Left forelimb (tissue), 1 donor: ENCODE measurements around the gene FXR1.
A peak's percentile ranks its signal among the peaks of the same experiment; 100 is the strongest.
"Not testable (repeated sequence)": the region's sequence is repeated elsewhere in the genome, so short reads cannot be mapped to it uniquely, and the experiment has no call there.

Experiments used
- DNase-seq: peaks from one replicate; pipeline ENCODE4 v3.0.0-alpha.2; 2018; ENCODE audit warnings: low spot score

Gene FXR1

DNA sequence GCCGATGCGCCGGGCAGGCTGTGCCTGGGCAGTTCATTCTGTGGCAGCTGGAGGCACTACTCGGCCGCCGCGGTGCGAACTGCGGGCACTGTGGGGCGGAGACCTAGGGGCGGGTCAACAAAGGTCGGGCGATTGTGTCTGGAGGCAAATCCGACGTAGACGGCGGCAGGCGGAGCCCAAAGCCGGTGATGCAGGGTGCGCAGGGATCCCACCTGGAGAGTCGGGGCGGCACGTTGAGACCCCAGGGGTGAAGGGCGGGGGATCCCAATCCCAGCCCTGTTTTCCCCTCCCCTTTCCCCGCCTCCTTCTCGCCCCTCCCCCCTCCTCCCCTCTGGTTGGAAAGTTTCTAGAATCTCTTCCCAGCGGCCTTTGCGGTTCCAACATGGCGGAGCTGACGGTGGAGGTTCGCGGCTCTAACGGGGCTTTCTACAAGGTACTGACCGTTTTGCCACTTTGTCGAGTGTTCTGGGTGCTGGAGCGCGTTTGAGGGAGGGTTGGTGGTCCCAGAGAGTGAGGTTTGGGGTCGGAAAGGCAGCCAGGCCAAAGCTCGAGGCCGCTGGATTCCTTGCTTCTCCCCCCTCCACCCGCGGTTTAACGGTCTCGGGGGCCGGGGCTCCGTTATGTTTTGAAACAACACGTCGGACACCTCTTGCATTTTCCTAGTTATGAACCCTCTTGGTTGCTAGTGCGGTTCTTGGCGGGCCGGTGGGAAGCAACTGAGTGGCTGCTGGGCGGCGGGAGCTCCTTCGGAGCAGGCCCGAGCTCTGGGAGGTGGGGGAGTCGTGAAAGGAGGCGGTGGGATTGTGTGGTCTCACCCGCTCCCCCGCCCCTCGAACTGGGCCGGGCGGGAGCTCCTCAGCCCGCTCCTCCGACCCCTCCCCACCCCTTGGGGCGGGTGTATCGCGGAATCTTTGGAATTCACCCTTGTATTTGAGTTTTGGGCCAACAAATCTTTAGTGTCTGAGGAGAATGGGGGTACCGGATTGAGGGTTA, at the start of gene FXR1:
FXR1 (plus strand) TSS at position 367 of the 993 bp plus-strand sequence; CDS start at position 383, 16 bp downstream.
- DNase-seq, result peak; percentile 93

DNA sequence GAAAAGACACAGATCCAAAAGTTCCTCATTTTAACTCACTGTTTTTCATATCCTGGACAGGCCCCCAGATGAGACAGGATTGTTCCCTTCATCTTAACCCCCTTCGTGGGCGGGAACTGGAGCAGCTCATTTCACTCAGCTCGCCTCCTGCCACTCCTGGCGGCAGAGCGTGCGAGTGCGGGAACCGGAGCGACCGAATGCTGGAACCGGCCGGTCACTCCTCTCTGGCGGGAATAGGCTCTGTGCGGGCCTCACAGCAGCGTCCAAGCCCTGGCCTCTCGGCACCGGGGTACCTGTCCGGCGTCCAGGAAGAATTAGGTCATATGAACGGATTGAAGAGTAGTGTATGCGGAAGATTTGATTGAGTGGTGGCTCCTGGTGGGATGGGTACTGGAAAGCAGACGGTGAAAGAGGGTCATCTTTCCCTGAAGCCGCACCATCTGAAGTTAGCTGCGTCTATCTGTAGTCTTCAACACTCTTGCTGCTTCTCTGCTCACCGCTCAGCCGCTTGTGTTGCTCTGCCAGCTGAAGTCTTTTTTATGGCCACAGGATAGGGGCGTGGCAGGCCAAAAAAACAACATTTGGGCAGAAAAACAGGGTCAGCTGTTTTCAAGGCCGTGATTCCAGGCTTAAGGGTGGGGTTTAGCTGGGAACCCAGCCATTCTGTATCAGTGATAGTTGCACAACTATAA, 42.3 kb upstream of the FXR1 start:
- no peak for DNase-seq

DNA sequence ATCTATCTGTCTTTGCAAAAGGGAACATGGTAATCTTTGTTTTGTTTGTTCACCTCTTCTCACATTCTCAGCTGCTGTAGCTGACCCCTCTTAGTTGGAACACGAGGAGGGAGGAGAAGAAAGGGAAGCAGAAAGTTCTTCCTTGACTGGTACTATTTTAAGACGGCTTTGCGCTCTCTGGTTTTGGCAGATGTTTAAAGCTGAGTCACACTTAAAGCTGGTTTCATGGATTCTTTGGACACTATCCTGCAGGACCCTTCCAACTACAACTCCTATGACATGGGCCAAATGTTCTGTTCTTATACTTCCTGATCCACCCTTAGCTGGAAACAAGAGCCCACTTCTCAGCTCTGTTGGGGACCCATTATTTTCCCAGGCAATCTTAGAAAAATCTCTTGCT, 40.6 kb upstream of the FXR1 start:
- no peak for DNase-seq

DNA sequence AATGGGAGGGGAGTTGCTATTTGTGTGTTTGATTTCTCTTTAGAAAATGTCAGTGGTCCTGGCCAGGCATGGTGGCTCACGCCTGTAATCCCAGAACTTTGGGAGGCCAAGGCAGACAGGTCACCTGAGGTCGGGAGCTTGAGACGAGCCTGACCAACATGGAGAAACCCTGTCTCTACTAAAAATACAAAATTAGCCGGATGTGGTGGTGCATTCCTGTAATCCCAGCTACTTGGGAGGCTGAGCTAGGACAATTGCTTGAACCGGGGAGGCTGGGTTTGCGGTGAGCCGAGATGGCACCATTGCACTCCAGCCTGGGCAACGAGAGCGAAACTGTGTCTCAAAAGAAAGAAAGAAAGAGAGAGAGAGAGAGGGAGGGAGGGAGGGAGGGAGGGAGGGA, 40.0 kb upstream of the FXR1 start:
- not testable (repeated sequence) for DNase-seq

DNA sequence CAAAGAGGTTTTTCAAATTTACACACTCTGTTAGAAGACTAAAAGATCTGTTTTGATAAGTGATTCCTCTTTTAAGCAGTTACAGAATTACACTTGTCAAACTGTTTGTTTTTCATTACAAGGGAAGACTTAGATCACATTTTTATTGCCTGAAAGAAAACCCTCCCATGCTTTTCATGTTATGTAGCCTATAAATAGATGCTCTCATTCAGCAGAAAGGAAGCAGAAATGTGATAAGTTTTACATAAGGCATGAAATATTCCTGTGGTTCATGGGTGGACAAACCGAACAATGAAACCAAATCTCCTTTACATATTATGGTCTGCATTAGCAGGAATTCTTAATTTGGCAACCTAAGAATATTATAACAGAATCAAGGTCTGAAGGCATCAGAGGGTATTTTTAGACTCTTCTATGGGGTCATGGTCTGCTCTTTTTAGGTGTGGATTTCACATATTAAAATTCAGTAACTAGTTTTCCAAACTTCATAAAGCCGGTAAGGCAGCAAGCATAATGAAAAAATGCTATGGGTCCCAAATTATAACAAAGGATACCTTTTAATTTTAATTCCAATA, 37.3 kb upstream of the FXR1 start:
- DNase-seq, result no peak

DNA sequence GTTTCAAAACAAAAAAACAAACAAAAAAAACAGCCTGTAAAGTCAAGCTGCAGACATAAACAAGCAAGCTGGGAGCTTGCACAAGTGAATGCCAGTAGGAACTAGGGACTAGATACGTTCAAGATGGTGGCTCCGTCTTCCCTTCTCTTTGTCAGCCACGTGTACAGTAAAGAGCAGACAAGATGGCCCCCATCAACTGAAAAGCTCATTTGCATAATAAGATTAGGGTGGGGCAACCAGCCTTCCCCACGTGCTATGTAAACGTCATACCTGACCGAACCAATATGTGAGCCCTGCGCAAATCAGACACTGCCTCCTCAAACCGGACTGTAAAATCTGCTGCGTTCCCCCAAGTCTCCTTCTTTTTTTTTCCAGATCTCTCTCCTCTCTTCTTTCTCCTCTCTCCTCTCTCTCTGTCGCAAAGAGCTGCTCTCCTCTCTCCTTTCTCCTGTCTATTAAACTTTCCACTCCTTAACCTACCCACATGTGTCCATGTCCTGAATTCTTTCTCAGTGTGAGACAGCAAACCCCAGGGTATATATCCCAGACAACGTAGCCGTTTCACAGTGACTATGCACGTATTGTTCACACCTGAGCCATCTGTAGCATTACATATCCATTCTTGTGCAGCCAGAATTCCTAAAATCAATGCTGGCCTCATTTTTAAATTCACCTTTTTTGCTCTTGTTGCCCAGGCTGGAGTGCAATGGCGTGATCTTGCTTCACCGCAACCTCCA, 31.2 kb upstream of the FXR1 start:
- no peak for DNase-seq

DNA sequence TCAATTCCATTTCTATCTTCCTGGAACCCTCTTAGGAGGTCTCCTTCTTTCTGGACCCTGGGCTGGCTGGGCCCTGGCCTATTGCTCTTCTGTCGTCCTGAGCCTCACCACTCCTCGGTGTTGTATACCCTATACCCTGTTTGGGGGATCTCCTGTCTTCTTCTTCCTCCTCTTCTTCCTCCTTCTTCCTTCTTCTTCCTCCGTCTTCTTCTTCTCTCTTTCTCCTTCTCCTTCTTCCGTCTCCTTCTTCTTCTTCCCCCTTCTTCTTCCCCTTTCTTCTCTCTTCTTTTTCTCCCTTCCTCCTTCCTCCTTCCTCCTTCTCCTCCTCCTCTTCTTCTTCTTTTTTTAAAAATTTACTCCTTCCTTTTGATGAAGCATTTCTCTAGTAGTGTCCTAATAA, 30.4 kb upstream of the FXR1 start:
- DNase-seq, result no peak

DNA sequence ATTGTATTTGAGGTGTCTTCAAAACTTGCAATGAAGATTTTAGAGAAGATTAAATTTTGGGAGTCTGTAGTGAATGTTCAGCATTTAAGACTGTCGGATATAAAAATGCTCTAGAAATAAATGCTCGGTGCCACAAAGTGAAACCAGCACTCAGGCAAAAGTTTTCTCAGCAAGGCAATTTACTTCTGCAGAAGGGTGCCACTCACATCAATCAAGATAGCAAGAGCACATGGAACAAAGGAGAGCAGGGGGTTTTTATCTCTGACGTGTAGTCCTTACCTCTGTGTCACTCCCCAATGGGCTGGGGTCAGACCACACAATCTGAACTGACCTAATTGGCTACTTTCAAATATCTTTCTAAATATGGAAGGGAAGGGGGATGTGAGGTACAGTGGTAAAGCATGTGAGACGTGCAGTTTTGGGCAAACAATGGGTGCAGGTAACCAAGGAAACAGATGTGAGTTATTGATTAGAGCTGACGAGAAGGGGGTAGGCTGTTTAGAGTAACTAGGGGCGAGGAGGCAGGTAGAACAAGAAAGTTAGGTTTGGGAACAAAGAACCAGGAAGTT, 23.4 kb upstream of the FXR1 start:
- DNase-seq, result no peak

DNA sequence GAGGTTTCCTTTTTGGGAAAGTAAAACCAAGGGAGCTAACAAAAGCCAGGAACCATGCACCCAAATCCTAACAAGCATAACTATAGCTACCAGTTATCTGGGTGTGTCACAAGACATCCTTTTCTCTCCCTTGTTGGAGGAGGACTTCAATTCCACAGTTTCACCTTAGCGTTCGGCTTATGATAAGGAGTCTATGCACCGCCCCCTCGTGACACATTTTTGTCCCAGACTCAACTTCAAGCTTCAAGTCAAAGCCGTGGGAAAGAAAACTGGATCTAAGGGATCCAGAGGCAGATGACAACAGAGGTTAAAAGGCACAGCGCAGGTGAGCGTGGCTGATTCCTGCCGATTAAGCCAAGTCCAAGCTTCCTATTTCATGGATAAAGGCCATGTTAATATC, 13.9 kb upstream of the FXR1 start:
- DNase-seq, result no peak

DNA sequence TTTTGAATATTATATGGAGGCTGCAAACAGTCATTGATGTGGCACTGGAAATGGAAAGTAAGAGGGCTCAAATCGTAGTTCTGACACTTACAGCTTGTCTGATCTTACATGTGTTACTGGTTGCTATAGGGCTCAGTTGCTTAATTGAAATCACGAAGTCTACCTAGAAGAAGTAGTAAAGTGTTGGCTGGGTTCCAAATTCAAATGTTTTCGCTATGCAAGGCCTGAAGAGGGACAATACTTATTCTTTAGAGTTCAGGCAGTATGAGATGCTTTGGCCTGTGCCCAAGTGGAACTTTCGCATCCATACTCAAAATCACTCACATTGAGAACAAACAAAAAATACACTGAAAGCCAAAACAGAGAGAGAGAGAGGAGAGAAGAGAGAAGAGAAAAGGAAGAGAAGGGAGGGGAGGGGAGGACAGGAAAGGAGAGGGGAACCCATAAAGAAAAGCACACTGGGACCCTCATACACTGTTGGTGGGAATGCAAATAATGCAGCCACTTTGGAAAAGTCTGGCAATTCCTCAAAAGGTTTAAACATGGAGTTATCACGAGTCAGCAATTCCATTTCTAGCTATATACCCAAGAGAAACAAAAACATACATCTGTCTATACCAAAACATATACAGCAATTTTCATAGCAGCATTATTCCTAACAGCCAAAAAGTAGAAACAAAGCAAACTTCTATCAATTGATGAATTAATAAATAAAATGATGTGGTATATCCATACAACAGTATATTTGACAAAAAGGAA, 2.9 kb upstream of the FXR1 start:
- DNase-seq, result no peak

DNA sequence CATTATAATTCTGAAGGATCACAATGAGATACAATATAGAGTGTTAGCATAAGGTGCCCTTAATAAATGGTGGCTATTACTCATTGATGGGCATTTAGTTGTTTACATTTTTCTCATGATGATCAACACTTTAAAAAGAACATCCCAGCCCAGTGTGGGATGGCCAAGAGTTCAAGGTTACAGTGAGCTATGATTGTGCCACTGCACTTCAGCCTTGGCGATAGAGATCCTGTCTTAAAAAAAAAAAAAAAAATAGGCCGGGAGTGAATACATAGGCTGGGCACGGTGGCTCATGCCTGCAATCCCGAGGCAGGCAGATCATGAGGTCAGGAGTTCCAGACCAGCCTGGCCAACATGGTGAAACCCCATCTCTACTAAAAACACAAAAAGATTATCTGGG, 1.6 kb upstream of the FXR1 start:
- DNase-seq, result no peak

DNA sequence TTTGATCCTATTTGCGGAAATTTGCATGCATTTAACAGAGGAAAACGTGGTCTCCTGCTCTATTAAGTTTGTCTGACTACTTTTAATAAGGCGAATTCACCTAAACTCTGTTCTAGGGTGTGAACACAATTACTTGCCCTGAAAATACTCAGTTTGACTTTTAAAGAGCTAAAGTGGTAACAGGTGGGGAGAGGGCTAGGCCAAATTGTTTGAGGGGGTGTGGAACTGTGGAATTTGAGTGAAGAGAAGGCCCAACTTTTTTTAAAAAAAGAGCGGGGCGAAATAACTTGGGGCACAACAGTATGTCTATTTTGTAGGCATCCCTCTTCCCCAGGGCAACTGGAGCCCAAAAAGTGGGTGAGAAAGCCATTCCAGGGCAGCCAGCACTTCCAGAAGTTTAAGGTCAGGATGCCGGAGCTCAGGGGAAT, 580 bp upstream of the FXR1 start:
- no peak for DNase-seq

DNA sequence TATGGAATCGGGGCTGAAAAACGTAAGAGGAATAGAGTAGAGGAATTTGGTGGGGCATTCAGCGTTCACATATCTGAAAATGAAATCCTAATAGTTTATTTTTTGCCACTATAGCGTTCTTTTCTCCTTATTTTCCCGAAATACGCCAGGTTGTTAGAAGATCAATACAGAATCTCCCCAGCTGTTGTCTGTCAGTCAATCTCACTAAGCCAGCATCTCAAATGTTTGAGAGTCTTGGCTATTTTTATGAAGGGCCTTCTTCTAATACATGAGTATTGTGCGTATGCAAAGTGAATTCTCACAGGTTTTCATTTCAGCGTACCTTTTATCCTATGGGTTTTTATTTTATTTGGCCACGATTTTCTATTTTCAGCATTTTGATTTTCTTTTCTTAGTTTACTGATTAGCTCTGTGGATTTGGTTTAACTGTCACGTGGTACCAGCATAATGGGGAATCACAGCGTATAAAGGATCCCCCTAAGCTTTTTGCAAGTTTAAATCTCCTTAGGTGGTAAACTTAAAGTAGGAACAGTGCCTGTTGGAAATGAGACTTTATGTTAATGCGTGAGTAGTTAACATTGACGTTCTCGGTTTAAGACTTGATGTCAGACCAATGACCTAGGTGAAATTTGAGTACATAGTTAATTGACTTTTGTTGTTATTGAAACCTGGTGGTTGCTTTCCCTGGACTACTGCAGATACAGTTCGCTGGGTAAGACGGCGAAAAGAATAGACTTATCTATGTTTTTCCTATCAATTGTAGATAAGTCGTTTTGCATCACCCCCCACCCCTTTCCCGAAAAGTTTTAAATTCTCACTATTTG, 1.3 kb downstream of the FXR1 start:
- DNase-seq, result no peak

DNA sequence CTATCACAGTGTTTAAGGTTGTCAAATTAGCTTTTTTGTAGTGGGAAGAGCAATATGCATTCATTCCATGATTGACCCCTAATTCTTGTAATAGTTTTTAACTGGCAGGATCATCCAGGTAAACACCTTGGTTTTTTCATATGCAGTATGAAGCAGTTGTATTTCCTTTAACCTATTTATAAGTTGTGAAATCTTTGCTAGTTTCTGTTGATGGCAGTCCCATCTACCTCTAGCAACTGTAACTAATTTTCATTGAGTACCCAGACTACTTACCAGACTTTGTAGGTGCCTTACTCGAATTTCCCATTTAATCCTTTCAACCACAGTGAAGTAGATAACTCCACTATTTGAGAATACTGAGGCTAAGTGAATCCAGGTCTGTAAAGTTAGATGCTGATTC, 6.1 kb downstream of the FXR1 start:
- DNase-seq, result no peak

DNA sequence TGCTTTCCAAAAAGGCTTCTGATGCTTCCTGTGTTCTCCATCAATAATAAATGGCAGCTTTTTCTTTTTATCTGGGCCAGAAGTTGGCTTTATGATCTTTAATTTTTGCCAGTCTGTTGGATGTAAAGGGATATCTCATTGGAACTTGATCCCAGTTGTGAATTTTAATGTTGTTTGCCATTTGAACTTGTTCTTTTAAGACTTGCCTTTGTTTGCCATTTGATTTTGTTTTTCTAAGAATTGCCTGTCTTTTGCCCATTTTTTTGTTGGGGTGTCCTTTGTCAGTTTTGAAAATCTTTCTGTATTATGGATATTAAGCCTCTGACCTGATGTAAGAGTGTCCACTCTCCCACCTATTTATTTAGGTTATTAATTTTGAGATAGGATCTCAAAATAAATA, 9.8 kb downstream of the FXR1 start:
- DNase-seq, result no peak

DNA sequence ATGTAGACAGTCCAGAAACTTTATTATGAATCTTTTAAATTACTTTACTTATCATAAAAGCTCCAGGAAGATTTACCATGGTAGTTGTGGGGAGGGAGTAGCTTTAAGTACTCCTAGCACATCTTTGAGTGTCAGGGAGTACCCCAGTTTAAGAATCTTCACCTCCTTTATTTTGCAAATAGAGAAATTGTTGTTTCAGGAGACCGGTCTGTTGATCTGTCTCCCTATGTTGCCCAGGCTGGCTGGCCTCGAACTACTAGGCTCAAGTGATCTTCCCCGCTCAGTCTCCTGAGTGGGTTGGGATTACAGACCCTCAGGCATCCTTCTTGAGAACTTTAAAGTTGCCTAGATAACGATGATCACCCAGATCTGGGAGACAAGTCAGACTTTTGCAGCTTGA, 11.1 kb downstream of the FXR1 start:
- DNase-seq, result no peak

DNA sequence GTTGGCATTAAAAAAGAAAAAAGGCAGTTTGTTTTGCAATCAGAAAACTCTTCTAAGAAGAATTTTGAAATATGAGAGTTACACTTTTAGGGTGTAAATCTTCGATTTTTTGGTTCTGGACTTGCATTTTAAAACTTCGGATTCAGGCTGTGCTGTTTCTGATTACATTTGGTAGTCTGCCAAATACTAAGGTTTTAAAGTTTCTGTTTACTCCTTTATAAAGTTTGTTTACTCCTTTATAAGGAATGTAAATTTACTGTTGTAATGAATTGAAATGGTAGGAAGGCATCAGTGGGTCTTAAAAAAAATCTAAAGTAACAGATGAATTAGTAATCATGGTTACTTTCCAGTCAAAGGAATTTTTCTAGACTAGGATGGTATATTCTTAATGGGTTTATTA, 14.1 kb downstream of the FXR1 start:
- DNase-seq, result no peak

DNA sequence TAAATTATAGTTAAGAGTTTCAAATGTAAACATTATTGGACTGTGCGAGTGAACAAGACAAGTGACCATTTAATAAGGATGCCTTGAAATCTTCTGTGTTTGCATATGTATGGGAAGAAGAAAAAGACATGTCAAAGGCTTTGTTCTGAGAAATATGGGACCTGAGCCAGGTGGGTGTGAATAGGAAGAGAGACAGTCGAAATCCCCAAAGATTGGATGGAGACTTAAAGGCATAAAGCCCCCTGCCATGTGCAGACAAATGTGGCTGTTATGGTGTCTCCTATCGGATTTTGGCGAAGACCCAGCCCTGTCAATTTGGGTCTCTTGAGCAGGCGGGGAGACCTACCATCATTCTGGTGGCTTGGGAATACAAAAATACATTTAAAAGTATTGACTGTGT, 16.9 kb downstream of the FXR1 start:
- DNase-seq, result no peak

DNA sequence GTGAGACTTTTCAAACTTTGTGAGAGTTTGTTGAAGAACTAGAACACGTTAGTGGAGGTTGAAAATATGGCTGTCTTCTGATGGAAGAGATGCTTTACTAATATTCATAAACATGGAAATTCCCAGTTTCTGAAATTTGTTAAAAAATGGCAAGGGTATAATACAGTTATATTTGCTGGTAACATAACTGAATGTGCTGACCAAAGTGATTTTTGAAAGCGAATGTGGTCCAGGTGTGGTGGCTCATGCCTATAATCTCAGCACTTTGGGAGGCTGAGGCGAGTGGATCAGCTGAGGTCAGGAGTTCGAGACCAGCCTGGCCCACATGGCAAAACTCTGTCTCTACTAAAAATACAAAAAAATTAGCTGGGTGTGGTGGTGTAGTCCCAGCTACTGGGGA, 18.1 kb downstream of the FXR1 start:
- no peak for DNase-seq

DNA sequence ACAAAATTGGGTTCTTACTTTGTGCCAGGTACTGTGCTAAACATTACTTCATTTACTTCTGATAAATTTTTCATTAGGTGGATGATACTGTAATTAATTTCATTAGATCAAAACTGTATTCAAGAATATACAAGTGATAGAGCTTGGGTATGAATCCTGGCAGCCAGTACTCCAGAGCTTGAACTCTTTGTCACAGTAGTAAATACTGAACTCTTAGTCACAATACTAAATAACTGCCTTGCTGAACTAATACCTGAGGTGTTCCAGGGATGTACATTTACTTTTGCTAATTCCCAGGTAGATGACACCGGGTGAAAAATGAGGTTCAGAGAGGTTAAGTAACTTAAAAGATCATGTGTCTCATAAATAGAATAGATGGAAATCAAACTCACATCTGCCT, 20.3 kb downstream of the FXR1 start:
- DNase-seq, result no peak
